ENCODE results near the gene ENPP6.

Gene ENPP6

GRCh38 chr4:184238072-184238745 lies 20.5 kb upstream of the ENPP6 start:
- in situ Hi-C loops (cut with MboI; ENCODE audit: low pct_unique_long_range_greater_than_20kb, low sequenced_read_pairs, unreplicated experiment): no loop called here
- TF ChIP-seq CTCF (IDR thresholded peaks at IDR 0.05; ENCODE audit: extremely low read depth, insufficient read depth, missing control alignments): no peak
- no peak for DNase-seq (ENCODE audit: low spot score)

GRCh38 chr4:184237612-184238011 lies 19.9 kb upstream of the ENPP6 start:
- no peak for DNase-seq (ENCODE audit: low spot score)
- TF ChIP-seq CTCF (IDR thresholded peaks at IDR 0.05; ENCODE audit: extremely low read depth, insufficient read depth, missing control alignments): no peak
- in situ Hi-C loops (cut with MboI; ENCODE audit: low pct_unique_long_range_greater_than_20kb, low sequenced_read_pairs, unreplicated experiment): no loop called here

GRCh38 chr4:184235526-184235925 lies 17.9 kb upstream of the ENPP6 start:
- in situ Hi-C loops (cut with MboI; ENCODE audit: low pct_unique_long_range_greater_than_20kb, low sequenced_read_pairs, unreplicated experiment): no loop called here
- DNase-seq (ENCODE audit: low spot score): no peak
- TF ChIP-seq CTCF (IDR thresholded peaks at IDR 0.05; ENCODE audit: extremely low read depth, insufficient read depth, missing control alignments): no peak

GRCh38 chr4:184234155-184234554 lies 16.5 kb upstream of the ENPP6 start:
- TF ChIP-seq CTCF (IDR thresholded peaks at IDR 0.05; ENCODE audit: extremely low read depth, insufficient read depth, missing control alignments): no peak
- in situ Hi-C loops (cut with MboI; ENCODE audit: low pct_unique_long_range_greater_than_20kb, low sequenced_read_pairs, unreplicated experiment): no loop called here
- no peak for DNase-seq (ENCODE audit: low spot score)

- in situ Hi-C loops (cut with MboI; ENCODE audit: low pct_unique_long_range_greater_than_20kb, low sequenced_read_pairs, unreplicated experiment): no loop called here
Measured at GRCh38 chr4:184232975-184233374, 15.3 kb upstream of the ENPP6 start.

GRCh38 chr4:184232202-184232601 lies 14.5 kb upstream of the ENPP6 start:
- TF ChIP-seq CTCF (IDR thresholded peaks at IDR 0.05; ENCODE audit: extremely low read depth, insufficient read depth, missing control alignments): no peak
- in situ Hi-C loops (cut with MboI; ENCODE audit: low pct_unique_long_range_greater_than_20kb, low sequenced_read_pairs, unreplicated experiment): no loop called here
- no peak for DNase-seq (ENCODE audit: low spot score)

More at GRCh38 chr4:184232975-184233374, 15.3 kb upstream of the ENPP6 start:
- no peak for TF ChIP-seq CTCF (IDR thresholded peaks at IDR 0.05; ENCODE audit: extremely low read depth, insufficient read depth, missing control alignments)
- no peak for DNase-seq (ENCODE audit: low spot score)
